Measurements from ENCODE around the gene CHD6.

Gene CHD6

GRCh38 chr20:41617902-41618806, at the start of gene CHD6:
Gene CHD6, minus strand, starts transcription at chr20:41618377. Its CDS starts 67,040 bp downstream, at chr20:41551337.
- DNase-seq, result peak; percentile 100

GRCh38 chr20:41664584-41664983, 46.4 kb upstream of the CHD6 start:
- DNase-seq, result no peak

GRCh38 chr20:41657655-41658054, 39.5 kb upstream of the CHD6 start:
- no peak for DNase-seq

GRCh38 chr20:41655962-41656618, 37.9 kb upstream of the CHD6 start:
- DNase-seq, result no peak

GRCh38 chr20:41654884-41655283, 36.7 kb upstream of the CHD6 start:
- DNase-seq, result peak; percentile 39

GRCh38 chr20:41654292-41654691, 36.1 kb upstream of the CHD6 start:
- DNase-seq, result no peak

- DNase-seq, result no peak
Observed at GRCh38 chr20:41650231-41650948, 32.2 kb upstream of the CHD6 start.

- no peak for DNase-seq
Observed at GRCh38 chr20:41649489-41649888, 31.3 kb upstream of the CHD6 start.

- no peak for DNase-seq
Observed at GRCh38 chr20:41645372-41645771, 27.2 kb upstream of the CHD6 start.

- no peak for DNase-seq
Observed at GRCh38 chr20:41643504-41643938, 25.3 kb upstream of the CHD6 start.

- DNase-seq, result no peak
Observed at GRCh38 chr20:41639630-41640029, 21.5 kb upstream of the CHD6 start.

- no peak for DNase-seq
Observed at GRCh38 chr20:41638456-41638855, 20.3 kb upstream of the CHD6 start.

- DNase-seq, result no peak
Observed at GRCh38 chr20:41635158-41635557, 17.0 kb upstream of the CHD6 start.

GRCh38 chr20:41632896-41633295, 14.7 kb upstream of the CHD6 start:
- DNase-seq, result no peak

- peak; percentile 47 for DNase-seq
Observed at GRCh38 chr20:41631826-41632225, 13.6 kb upstream of the CHD6 start.

- DNase-seq, result no peak
Observed at GRCh38 chr20:41630846-41631245, 12.7 kb upstream of the CHD6 start.

- no peak for DNase-seq
Observed at GRCh38 chr20:41627611-41628244, 9.6 kb upstream of the CHD6 start.

GRCh38 chr20:41627001-41627495, 8.9 kb upstream of the CHD6 start:
- DNase-seq, result no peak

GRCh38 chr20:41623625-41624375, 5.6 kb upstream of the CHD6 start:
- DNase-seq, result no peak

GRCh38 chr20:41622584-41622983, 4.4 kb upstream of the CHD6 start:
- no peak for DNase-seq

- no peak for DNase-seq
Observed at GRCh38 chr20:41621971-41622370, 3.8 kb upstream of the CHD6 start.

- no peak for DNase-seq
Observed at GRCh38 chr20:41621421-41621820, 3.2 kb upstream of the CHD6 start.
